NCI-H226 (cell line): ENCODE results near the gene DOCK3.
"Not testable (repeated sequence)": the region's sequence is repeated elsewhere in the genome, so short reads cannot be mapped to it uniquely, and the experiment has no call there.

Experiments used
- DNase-seq: peaks from one replicate; pipeline ENCODE4 v3.0.0-alpha.2; 2015

The DOCK3 gene

DNA sequence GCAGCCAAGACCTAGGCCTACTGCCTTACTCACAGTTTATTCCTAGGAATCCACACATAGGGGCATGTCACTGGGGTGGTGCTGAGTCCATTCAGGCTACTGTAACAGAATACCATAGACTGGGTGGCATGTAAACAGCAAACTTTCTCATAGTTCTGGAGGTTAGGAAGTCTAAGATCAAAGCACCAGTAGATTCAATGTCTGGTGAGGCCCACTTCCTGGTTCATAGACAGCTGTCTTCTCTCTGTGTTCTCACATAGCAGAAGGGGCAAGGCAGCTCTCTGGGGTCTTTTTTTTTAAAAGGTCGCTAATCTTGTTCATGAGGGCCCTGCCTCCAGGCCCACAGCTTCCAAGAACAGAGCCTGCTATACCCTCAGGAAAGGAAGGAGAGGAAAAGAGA, 596.4 kb downstream of the DOCK3 start:
- DNase-seq = no peak

DNA sequence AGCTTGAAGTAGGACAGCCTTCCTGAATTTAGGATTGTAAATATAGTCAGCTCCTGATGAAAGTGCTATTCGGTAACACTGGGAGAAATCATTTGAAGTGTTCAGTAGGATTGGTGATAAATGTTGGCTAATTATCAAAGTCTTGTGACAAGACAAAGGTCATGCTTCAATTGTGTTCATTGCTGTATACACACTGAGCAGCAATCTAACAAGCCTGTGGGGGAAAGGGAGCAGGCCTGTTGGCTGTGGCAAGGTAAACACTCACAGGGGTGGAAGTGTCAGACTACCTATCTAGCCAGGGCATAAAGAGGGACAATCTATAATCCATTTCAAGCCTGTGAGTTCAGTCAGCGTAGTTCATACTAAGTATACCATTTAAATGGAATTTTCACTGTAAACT, 599.3 kb downstream of the DOCK3 start:
- DNase-seq = no peak

DNA sequence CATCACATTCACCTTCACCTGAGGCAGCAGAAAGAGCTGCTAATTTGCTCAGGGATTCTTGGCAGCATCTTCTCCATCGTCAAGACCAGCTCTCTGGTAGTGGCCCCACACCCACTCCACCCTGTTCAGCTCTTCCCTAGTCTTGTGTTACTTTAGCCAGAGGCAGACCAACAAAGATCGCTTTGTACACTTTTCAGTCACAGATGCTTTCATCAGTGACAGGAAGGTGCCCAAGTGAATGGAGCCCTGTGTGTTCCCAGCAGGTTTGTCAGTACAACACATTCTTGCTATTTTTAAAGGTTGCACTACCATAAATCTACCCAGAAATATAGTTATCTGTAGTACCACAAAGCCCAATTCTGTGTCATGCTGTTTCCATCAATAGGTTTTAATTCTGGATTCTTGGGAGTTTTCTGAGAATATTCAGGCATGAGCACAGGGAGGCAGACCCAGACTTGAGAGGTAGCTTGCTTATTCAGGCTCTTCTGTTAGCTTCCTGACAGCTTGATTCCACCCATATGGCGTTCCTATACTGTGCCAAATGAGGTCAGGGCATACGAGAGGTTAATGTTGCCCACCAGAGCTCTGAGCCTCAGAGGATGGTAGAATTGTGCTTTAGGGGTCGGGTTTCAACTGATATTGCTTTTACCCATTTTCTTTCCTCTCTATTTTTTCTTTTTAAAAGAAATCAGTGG, 600.5 kb downstream of the DOCK3 start:
- DNase-seq = no peak

DNA sequence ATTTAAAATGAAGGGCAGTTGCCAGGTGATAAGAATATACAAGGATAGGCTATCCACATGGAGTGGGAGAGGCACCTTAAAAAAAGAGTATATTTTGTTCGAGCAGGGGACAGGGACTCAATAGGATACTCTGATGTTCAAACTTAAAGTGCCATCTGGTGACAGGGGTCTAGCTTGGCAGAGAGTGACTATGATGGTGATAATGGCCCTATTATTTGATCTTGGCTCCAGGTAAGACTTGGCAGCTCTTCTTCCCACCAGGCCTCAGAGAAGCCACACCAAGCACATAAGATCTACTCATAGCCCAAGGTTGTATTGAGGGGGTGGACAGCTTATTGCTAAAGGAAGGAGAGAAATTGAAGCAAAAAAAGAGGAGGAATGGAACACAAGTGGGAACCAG, 601.3 kb downstream of the DOCK3 start:
- DNase-seq = no peak

DNA sequence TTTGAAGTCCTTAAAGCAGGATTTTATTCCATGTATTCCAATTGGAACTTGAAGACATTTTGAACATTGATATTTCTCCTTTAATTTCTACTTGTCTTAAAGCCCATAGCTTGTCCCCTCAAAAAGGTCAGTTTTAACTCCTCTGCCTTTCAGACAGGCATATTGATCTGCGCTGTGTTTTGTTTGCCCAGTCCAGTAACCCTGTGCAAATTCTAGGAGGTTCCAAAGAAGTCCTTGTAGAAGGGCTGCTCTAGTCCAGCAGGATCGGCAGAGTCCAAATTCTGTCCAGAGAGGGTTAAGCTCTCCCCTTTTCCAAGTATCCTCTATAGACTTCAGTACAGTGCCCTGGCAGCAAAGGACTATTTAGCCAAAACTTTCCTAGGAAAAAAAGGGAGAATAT, 604.7 kb downstream of the DOCK3 start:
- no peak for DNase-seq

DNA sequence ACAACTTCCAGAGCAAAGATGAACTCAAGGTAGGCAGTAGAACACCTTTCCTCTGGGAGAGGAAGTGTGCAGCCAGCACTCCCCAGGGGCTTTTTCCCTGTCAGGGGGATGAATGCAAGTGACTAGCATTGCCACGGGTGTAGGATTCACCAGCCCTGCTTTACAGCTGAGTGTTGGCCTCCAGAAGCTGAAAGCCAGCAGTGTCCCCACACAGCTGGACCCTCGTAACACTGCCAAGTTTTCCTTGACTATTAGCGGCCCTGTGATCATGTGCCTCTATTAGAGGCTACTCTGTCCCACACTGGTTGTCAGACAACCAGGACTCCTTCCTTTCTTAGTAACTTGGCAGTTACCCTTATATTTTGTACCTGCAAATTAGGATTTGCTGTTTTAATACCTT, 605.4 kb downstream of the DOCK3 start:
- DNase-seq = no peak

DNA sequence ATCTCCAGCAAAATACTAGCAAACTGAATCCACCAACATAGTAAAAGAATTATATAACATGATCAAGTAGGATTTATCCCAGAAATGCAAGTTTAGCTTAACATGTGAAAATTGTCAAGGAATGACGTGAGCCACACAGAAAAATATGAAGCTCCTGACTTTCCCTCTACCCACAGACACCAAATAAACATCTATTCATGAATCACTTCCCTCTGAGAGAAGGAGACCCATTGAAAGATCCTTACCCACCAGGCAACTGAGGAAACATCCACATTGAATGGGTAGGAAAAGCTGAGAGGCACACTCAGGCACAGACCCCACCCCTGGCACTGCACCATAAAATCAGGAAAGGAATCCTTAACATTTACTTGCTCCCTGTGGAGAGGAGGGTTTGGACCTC, 608.2 kb downstream of the DOCK3 start:
- DNase-seq = no peak

DNA sequence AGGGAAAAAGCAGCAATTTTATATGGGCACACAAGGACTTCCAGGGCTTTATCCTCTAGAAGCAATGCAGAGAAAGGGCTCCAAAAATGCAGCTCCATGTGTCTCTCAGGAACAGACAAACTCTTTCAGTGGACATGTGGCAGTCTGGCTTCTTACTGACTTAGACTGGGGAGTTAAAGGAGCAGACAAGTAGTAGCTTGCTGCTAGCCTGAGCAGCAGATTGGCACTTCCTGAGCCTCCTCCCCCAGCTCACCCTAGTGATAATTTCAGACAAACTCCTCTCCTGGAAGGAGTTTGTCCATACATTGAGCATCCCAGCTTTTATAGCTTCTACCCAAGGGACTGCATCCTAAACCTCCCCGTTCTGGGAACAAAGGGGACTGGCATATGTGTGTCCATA, 608.7 kb downstream of the DOCK3 start:
- no peak for DNase-seq

DNA sequence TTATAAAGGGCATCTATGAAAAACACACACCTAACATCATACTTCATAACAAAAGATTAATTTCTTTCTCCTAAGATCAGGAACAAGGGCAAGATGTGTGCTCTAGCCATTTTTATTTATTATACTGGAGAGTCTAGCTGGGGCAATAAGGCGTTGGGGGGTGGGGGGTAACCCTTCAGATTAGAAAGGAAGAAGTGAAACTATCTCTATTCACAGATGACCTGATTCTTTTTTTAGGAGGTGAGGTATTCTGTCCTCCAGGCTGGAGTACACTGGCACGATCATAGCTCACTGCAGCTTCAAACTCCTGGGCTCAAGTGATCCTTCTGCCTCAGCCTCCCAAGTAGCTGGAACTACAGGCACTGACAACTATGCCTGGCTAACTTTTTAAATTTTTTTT, 620.9 kb downstream of the DOCK3 start:
- DNase-seq = no peak

DNA sequence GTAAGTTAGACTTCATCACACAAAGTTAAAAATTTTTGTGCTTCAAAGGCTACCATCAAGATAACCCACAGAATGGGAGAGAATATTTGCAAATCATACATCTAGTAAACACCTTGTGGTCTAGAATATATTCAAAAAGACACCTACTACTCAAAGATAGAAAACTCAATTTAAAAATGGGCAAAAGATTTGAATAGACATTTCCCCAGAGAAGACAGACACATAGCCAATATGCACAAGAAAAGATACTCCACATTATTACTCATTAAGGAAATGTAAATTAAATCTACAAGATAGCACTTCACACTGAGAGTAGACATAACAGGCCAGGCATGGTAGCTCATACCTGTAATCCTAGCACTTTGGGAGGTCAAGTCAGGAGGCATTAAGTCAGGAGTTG, 622.6 kb downstream of the DOCK3 start:
- no peak for DNase-seq

DNA sequence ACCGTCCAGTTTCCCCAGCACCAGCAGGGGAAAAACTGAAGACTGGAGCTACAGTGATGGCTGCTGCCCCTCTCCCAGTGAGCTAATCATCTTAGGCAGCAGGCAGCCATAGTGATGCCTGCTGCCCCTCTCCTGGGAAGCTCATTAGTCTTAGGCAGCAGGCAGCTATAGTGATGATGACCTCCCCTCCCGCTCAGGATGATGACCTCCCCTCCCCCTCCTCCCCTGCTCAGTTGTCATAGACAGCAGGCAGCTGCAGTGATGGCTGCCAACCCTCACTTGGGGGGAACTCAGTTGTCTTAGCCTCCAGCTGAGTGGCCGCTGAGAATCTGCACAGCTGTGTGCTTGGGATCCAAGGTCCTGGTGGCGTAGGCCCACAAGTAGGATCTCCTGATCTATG, 629.5 kb downstream of the DOCK3 start:
- no peak for DNase-seq

DNA sequence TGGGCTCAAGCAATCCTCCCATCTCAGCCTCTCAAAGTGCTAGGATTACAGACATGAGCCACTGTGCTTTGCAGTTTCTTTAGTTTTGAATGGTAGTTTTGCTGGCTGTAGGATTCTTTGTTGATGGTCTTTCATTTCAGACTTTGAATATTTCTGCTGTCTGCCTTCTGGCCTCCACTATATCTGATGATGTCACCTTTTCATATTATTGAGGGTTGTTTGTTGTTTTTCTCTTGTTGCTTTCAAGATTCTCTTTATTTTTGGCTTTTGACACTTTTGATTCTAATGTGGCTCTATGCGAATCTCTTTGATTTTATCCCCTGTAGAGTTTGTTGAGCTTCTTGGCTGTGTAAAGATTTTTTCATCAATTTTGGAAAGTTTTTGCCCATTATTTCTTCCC, 631.4 kb downstream of the DOCK3 start:
- no peak for DNase-seq

DNA sequence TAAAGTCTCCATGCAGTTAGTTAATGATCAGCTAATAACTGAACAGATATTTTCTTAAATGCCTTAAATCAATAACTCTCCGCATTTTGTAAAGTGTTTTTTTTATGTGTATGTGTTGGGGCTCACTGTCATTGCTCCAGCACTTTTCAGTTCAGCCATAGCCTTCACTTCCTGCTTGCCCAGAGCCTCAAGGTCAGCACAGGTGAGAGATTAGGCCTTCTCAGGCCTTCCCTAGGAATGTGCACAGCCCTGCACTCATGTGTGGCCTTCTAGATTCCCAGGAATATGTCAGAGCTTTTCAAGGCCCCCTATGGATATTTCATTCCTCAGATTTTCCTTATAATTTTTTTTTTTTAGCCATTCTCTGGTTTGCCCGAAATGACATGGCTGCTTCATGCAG, 632.7 kb downstream of the DOCK3 start:
- no peak for DNase-seq

DNA sequence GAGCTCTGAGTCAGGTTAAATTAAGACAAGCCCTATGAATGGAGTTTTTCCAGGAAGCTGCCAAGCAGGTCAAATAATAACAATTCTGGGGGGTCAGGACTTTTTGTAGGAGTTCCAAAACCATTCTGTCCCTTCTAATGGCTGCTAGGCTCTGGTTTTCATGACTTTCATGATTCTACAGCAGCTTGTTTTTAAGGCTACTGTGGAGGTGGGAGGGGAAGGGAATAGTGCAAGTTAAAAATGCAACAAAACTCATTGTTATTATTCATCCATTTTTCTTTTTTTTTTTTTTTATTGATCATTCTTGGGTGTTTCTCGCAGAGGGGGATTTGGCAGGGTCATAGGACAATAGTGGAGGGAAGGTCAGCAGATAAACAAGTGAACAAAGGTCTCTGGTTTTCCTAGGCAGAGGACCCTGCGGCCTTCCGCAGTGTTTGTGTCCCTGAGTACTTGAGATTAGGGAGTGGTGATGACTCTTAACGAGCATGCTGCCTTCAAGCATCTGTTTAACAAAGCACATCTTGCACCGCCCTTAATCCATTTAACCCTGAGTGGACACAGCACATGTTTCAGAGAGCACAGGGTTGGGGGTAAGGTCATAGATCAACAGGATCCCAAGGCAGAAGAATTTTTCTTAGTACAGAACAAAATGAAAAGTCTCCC, 633.3 kb downstream of the DOCK3 start:
- not testable (repeated sequence) for DNase-seq

DNA sequence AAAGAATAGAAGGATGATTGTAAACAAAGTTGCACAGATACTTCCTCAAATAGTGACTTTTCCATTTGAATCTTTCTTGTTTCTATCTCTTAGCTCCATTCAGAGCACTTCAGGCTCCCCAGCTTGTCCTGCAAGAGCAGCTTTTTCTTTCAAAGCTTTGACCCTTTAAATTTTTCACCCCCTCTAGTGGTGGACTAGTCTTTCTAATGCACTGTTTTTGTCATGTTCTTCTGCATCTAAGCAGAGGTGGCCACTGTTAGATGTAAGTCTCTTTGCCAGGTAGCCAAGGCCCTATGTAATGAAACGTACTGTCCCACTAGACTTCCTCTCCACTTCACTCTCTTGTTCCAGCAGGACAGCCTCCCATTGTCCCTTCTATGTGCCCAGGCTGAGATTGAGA, 636.3 kb downstream of the DOCK3 start:
- DNase-seq = no peak

DNA sequence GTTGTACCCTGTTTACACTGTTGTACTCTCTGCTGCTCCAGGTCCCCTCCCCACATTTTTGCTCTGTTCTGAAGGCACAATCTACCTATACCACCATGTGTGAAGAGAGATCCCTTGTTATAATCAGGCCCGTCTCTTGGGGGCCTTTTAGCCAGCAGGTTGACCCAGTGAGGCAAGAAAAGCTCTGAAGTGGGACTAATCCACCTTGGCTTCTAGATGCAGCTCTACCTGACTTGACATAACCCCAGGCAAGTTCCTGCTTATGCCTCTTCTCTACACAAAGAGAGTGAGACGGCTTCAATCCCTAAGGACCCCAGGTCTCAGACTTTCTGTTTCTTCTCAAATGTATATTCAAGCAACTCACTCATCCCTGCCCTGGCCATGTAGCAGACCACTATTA, 653.5 kb downstream of the DOCK3 start:
- no peak for DNase-seq

DNA sequence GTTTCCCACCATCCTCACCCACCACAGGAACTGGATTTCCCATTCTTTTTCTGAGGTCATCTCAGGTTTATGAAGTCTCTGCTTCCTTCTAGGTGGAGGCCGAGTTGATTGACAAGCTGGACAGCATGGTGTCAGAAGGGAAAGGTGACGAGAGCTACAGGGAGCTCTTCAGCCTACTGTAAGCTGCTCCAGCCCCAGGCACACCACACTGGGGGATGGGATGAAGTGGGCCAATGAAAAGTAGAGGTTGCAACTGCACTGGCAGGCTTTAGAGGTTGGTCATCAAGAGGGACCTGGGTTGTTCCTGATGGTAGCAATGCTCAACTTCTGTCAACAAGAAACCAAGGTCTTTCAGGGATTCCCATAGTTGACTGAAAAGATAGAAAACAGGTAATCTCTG, 655.3 kb downstream of the DOCK3 start:
- DNase-seq = no peak

DNA sequence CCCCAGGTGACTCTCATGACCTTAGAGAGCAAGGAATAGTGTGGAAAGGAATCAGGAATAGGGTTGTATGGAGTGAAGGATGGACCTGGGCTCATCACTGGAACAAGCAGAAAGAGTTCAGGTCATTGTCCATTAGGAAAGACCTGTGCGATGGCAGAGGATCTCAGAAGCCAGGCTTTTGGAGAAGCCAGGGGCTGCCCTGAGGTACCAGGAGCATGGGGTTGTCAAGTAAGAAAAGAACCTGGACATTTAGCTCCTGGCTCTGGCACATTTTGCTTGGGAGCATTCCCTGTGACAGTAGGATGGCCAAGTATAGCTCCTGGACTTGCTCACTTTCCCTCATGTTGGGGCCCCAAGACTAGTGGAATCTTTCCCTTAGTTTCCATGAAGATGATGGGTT, 657.4 kb downstream of the DOCK3 start:
- no peak for DNase-seq

DNA sequence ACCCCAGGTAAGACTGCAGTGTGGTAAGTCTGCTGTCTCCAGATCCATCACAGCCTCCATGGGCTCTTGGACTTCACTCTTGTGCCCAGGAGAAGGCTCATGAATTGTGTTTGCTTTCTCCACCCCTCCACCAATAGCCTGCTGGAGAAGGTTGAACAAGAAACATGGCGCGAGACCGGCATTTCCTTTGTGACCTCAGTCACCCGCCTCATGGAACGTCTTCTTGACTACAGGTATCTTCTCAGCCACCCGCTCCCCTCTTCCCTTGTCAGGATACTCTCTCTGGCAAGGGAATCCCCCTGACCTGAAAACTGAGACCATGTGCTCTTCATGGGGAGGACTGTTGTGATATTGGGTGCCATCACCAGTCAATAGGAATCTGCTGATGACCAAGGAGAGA, 658.3 kb downstream of the DOCK3 start:
- no peak for DNase-seq

DNA sequence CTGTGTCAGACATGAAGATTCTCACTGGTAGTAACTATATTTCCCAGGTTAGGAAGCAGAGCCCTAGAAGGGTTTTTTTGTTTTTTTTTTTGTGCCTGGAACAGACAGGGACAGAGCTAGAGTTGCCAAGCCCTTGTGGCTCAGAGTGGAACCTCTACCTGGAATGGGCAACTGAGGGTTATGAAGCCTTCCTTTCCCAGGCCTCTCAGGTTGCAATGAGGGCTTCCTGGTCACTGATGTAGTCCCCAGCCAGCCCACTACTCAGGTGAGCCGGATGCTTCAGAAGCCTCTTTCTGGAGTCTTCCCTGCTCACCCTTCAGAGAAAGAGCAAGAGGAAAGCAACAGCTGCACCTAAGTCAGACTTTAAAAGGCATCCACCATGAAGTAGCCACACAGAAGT, 661.5 kb downstream of the DOCK3 start:
- DNase-seq = no peak

DNA sequence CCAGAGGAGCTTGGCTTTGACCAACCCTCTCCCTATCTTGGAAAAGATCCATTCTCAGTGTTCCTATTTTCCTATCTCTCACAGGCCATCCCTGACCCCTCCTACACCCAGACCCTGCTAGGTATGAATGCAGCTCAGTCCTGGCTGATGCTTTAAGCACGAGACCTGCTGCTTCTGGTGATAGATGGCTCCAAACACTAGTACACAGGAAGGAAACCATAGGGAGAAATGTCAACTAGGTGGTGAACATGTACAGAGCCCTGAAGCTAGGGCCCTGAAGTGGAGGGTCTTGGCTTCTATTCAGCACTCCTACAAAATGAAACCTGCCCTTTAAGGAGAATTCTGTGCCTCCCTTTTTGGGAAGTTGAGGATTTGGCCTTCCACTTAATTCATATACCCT, 662.9 kb downstream of the DOCK3 start:
- DNase-seq = no peak

DNA sequence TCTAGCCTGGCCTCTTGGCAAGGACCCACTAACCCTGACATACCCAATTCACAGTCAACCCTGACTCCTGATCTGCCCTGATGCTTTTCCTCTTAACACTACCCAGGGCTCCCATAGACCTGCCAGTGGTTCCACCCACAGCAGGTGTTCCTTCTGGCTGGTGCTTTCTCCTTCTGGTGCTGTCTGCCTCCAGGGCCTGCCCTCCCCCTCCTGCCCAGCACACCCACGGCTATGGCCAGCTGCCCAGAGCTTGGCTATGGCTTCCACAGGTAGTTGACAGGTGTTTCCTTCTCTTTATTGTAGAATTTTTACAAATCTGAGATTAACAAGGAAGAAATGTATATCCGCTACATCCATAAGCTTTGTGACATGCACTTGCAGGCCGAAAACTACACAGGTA, 663.9 kb downstream of the DOCK3 start:
- DNase-seq = no peak

DNA sequence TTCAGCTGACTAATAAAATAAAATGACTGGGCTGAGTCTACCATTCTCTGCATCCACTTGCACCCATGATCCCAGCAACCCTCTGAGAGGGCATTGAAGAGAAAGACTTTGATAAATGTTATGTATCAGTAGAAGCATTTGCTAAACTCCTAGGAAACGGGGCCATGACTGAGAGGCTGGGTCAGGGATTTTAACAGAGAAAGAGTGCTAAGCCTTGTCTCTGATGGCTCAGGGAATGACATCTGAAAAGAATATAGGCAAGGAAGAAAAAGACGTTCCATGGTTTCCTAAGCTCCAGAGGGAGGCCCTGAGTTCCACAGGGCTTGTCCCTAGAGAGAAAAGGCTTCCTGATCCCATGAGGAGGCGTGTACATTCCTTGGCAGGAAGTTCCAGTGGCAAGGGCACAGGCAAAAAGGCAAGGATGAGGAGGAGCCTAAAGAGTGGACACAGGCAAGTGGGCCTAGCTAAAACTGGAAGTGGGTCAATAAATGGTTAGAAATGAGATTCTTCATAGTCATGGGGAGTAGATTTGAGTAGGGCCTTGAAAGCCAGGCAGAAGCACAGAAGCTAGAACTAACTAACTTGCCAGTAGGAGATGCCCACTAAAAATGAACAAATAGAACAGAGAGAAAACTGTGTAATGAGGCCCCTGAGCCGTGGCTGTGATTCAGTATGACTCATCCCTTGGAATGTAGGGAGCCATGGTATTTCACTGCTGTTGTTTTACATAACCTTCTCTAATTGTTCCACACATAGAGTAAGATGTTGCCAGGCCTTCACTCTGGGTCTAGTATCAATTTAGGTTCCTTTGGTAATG, 665.5 kb downstream of the DOCK3 start:
- peak; percentile 87 for DNase-seq

DNA sequence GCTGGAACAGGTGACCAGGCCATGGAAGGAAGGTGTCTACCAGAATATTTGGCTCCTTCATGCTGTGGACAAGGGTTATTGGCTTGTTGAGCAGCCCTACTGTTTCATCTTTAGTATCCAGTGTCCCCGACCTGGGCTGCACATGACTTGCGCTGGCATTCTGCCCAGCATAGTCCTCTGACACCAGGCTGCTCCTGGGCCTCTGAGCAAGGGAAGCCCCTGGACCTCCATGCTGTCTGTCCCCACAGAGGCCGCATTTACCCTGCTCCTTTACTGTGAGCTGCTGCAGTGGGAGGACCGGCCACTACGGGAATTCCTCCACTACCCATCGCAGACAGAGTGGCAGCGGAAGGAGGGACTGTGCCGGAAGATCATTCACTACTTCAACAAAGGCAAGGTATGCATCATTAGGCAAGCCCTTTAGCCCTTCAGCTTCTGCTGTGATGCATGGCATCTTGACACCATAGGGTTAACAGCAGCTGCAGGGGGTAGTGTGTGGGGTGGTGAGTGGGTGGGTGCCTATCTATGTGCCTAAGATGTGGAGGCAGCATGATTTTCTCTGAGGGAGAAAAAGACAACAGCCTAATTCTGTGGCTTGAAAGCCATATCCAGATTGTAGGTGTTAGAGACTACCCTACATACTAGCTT, 666.4 kb downstream of the DOCK3 start:
- no peak for DNase-seq
